ENCODE results near the gene OR9A4. TPM values are rescaled to one million over a fixed set of nuclear protein-coding genes. Genes with fewer than 3 reads are reported as not detected.

OR9A4 gene
- total and polyA plus RNA-seq, 10 of the 15 experiments (the other 5 are each of a cell fraction or from before 2014, with no cell fraction given), result not detected

- TF ChIP-seq RAD21 (IDR thresholded peaks at IDR 0.05; ENCODE audit: insufficient read depth, low read depth, low read length) (no peak), ELK1 (IDR thresholded peaks at IDR 0.05; ENCODE audit: low read depth, low read length) (no peak), SUPT20H (IDR thresholded peaks at IDR 0.05; ENCODE audit: borderline replicate concordance, control insufficient read depth, low read depth, low read length) (no peak), ZNF622 (IDR thresholded peaks at IDR 0.05) (no peak), EP300 (IDR thresholded peaks at IDR 0.05; ENCODE audit: borderline replicate concordance in 1 of 2, control insufficient read depth in 1 of 2, low read depth in 2 of 2, low read length in 2 of 2) (no peak), PBX3 (IDR thresholded peaks at IDR 0.05; ENCODE audit: insufficient replicate concordance, low read depth, low read length) (no peak)
These were observed 35.2 kb upstream of the OR9A4 start (continued) for GRCh38 chr7:141880960-141881359.

GRCh38 chr7:141884539-141885225 is 31.5 kb upstream of the OR9A4 start:
- Histone ChIP-seq H4K20me1 (ENCODE audit: control insufficient read depth, insufficient read depth) (no peaks in the 10 kb centered on the region), H3K36me3 (ENCODE audit: control insufficient read depth in 2 of 2, insufficient read depth in 2 of 2, low read length in 1 of 2) (no peaks in the 10 kb centered on the region), H3K9ac (ENCODE audit: control insufficient read depth, insufficient read depth, low read length) (no peak overlapping the region), H3K4me2 (ENCODE audit: control insufficient read depth, insufficient read depth) (0 out of 2 replicates have a peak overlapping the region, but pooled peaks have one; percentile 3), H3K27me3 (replicated peaks in 1 of 2; ENCODE audit: control insufficient read depth in 2 of 2, insufficient read depth in 2 of 2, low read length in 1 of 2) (no peaks in the 10 kb centered on the region; a peak in 1 of 4 replicates), H3K27ac (ENCODE audit: control insufficient read depth, insufficient read depth) (no peak overlapping the region), H3K9me3 (replicated peaks; ENCODE audit: control insufficient read depth, insufficient read depth, low read length) (no peaks in the 10 kb centered on the region), H2AFZ (ENCODE audit: control insufficient read depth, low read depth, low read length) (no peak overlapping the region; the same call in 1 of the 2 replicates), H3K4me1 (ENCODE audit: control insufficient read depth, insufficient read depth, low read length) (no peaks in the 10 kb centered on the region), H3K4me3 (no peak overlapping the region), H3K79me2 (ENCODE audit: control insufficient read depth, insufficient read depth, low read length) (no peaks in the 10 kb centered on the region)
- WGBS (ENCODE audit: insufficient coverage, insufficient replicate concordance, low lambda C conversion rate, missing lambda C conversion rate), result 0% methylated on average over 5 of the region's 5 CpGs
- in situ Hi-C loops (cut with MboI) (no loop called here), intact Hi-C loops (cut with micrococcal nuclease; ENCODE audit: unreplicated experiment) (no loop called here)
- BruUV-seq (replicated peaks), result no TSS peak
- ChIA-PET RAD21 (ENCODE audit: unreplicated experiment) (no interaction called here), POLR2A (no interaction called here), CTCF (no interaction called here), SMC1A (ENCODE audit: uncharacterized antibody, unreplicated experiment) (interaction anchor here (1.2 kb wide), 1 partner anchor 10 kb away, joined by 4 read pairs; no protein-coding TSS in a partner anchor)
- DNase-seq (ENCODE audit: low read depth, low spot score), result peak; percentile 31
- peak; percentile 79 for FAIRE-seq
- peak; percentile 94 for ATAC-seq
- no peak for TF ChIP-seq RFX5 (IDR thresholded peaks at IDR 0.05; ENCODE audit: low read depth, low read length)
- no peak for TF ChIP-seq EGR1 (IDR thresholded peaks at IDR 0.05; ENCODE audit: borderline replicate concordance in 1 of 2, low read depth in 2 of 2, low read length in 2 of 2)
- no peak for TF ChIP-seq ASH2L (IDR thresholded peaks at IDR 0.05; ENCODE audit: borderline replicate concordance, low read depth)
- no peak for TF ChIP-seq POU2F2 (IDR thresholded peaks at IDR 0.05; ENCODE audit: borderline replicate concordance, low read depth, low read length)
- no peak for TF ChIP-seq HDGF (IDR thresholded peaks at IDR 0.05)
- TF ChIP-seq ZNF274 (IDR thresholded peaks at IDR 0.05; ENCODE audit: insufficient read depth, insufficient read length), result no peak
- no peak for TF ChIP-seq BHLHE40 (IDR thresholded peaks at IDR 0.05; ENCODE audit: borderline replicate concordance in 1 of 2, low read depth in 2 of 2, low read length in 1 of 2)
- peak in 1 of 2 experiments; percentile 28; a peak in 1 of 4 replicates for TF ChIP-seq EP300 (IDR thresholded peaks at IDR 0.05; ENCODE audit: borderline replicate concordance in 1 of 2, control insufficient read depth in 1 of 2, low read depth in 2 of 2, low read length in 2 of 2)
- TF ChIP-seq ZBTB11 (CRISPR knock-in tag; IDR thresholded peaks at IDR 0.05), result no peak
- TF ChIP-seq KDM1A (IDR thresholded peaks at IDR 0.05; ENCODE audit: borderline replicate concordance), result no peak
- no peak for TF ChIP-seq SREBF2 (IDR thresholded peaks at IDR 0.05; ENCODE audit: low read length)

Data from GM12878 (cell line).